GM19351 (cell line): ENCODE measurements around the gene GSN.

Experiments
- ATAC-seq: cut with Tn5 transposase; IDR thresholded peaks from one replicate; pipeline ENCODE4 v1.9.1; 2021; ENCODE audit warnings: mild to moderate bottlenecking, moderate library complexity; ENCODE audit not compliant: unreplicated experiment

GSN gene

GRCh38 chr9:121368745-121369144 is 100.8 kb downstream of the GSN start:
- no peak for ATAC-seq

- ATAC-seq: peak; percentile 58
Observed at GRCh38 chr9:121369595-121370265, 101.8 kb downstream of the GSN start, which contains the start of gene STOM. TSS of gene STOM (minus strand) at chr9:121370250. CDS start at chr9:121370187, 63 bp downstream.

DNA sequence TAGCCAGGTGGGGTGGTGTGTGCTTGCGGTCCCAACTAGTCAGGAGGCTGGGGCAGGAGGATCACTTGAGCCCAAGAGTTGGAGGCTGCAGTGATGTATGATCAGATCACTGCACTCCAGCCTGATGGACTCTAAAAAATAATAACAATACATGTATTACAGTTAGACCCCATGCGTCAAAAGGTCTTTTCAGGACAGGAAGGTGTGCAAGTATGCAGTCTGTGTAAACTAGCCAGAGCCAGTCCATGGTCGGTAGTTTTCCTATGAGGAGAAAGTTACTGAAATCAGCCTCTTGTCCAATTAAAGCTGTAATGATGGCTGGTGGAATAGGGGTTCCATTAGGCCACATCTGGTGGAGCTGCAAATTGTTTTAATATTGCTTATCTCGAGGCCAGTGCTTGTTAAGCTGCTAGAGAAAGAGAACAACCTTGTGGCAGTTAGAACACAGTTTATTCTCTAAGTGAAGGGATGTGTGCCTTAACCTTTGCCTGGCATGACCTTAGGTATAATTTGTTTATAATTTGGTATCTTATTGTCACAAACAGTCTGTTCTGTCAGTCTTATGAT is 103.6 kb downstream of the GSN start:
- ATAC-seq: no peak

DNA sequence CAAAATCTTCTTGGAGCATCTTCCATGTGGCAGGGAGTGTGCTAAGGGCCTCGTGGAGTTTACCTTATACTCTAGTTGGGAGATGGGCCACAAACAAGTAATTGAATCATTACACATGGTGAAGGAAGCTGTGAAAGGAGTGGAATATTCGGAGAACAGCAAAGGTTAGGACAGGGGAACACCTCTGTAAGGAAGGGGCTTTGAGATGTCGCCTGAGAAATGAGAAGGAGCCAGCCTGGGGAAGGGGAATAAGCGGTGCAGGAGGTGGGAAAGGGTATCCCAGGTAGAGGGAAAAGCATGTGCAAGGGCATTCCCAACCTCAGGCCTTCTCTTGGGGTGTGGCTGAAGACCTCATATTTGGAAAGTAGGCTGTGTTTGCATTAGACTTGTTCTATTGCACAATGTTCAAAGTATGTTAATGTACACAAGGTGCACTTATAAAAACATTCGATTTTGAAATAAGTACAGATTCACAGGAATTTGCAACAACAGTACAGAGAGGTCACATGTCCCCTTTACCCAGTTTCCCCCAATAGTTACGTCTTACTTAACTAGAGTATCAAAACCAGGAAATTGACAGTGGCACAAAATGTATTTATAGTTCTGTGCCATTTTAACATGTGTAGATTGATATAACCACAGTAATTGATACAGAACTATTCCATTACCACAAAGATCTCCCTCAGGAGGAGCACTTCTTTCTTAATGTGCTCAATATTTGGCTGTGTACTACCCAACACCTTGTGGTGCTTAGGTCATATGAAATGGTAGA is 104.5 kb downstream of the GSN start:
- no peak for ATAC-seq

- ATAC-seq: no peak
Observed at GRCh38 chr9:121373011-121373729, 105.2 kb downstream of the GSN start.

- no peak for ATAC-seq
Observed at GRCh38 chr9:121376214-121376830, 108.4 kb downstream of the GSN start.

GRCh38 chr9:121380846-121381245 is 112.9 kb downstream of the GSN start:
- ATAC-seq: no peak
